Measurements from ENCODE around the gene TIMP3.

GRCh38 chr22:32853662-32854061, 52.2 kb downstream of the TIMP3 start:
- TF ChIP-seq POLR2A (IDR thresholded peaks at IDR 0.05) (no peak), CTCF (IDR thresholded peaks at IDR 0.05) (no peak)

Data from tibial nerve (tissue), 3 donors.